Measurements from ENCODE around the gene SPRN.
"Not testable (repeated sequence)": the region's sequence is repeated elsewhere in the genome, so short reads cannot be mapped to it uniquely, and the experiment has no call there.

Gene SPRN

DNA sequence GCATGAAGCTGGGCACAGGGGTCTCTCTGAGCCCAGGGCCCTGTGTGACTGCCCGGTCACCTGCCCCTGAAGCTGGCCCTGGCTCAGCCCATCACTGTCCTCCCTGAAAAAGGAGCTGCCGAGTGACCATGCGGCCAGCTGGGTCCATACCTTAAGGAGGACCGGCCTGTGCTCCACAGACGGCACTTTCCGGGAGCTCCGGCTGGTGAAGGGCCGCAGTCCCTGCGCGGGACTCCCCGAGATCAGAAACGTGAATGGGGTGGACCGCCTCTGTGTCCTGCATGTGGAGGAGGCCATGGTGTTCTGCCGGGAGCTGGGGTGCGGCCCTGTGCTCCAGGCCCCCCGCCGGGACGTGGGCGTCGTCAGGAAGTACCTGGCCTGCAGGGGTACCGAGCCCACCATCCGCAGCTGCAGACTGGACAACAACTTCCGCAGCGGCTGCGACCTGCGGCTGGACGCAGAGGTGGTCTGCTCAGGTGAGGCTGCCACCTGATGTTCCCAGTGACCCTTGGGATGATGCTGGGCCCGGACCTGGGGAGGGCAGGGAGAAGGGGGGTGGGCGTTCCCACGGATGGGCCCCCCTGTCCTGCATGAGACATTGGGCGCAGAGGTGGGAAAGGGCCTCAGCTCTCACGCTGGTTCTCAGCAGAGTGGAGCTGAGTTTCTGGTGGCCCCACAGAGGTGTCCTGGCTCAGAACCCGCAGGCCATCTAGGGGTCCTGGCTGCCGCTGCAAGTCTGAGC is 32.8 kb upstream of the SPRN start:
- no peak for DNase-seq (ENCODE audit: extremely low read depth in 1 of 2, low read depth in 1 of 2)

DNA sequence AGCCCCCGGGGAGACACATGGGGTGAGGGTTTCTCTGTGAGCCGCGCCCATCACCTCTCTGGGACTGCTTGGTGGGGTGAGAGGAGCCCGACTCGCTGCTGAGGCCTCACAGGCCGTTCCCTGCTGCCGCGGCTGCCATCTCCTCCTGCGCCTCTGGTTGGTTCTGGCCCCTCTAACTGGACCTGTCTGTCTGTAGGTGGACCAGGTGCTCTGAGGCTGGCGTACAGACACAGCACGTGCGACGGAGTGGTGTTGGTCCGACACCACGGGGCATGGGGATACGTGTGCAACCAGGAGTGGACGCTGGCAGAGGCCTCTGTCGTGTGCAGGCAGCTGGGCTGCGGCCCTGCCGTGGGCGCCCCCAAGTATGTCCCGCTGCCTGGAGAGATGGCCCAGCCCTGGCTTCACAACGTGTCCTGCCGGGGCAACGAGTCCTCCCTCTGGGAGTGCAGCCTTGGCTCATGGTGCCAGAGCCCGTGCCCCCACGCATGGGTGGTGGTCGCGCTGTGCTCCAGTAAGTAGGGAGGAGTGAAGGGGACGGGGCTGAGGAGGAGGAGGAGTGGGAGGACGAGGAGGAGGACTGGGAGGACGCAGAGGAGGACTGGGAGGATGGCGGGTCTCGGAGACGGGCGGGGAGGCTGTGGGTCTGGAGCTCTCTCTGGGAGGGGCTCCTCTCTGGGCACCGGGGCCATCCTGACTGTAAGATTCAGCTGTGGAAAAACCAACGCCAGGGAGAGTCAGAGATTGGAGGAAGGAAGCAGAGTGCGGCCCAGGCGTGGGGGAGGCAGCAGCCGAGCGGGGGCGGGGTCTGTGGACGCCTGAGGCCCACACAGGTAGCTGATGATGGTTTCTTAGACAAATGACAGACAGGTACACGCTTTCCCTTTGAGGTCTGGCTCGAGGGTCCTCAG is 31.9 kb upstream of the SPRN start:
- no peak for DNase-seq (ENCODE audit: extremely low read depth in 1 of 2, low read depth in 1 of 2)

DNA sequence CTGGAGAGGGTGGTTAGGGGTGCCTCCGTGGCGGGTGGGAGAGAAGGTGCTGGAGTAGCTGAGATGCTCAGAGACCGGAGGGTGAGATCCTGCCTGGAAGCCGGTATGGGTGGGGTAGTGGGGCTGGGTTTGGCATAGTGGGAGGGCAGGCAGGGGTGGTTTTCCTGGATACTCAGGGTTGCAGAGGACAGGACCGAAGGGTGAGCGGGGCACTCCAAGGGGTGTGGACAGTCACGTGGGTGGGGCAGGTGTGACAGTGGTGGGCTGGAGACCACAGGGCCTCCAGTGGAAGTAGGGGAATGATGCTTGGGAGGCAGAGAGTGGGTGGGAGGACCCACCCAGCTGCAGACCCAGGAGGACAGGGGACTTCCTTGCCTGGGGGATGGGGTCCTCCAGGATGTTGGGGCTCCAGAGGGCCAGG is 31.2 kb upstream of the SPRN start:
- DNase-seq (ENCODE audit: extremely low read depth in 1 of 2, low read depth in 1 of 2): no peak

- no peak for DNase-seq (ENCODE audit: extremely low read depth in 1 of 2, low read depth in 1 of 2)
Observed at GRCh38 chr10:133455196-133455595, 30.8 kb upstream of the SPRN start.

DNA sequence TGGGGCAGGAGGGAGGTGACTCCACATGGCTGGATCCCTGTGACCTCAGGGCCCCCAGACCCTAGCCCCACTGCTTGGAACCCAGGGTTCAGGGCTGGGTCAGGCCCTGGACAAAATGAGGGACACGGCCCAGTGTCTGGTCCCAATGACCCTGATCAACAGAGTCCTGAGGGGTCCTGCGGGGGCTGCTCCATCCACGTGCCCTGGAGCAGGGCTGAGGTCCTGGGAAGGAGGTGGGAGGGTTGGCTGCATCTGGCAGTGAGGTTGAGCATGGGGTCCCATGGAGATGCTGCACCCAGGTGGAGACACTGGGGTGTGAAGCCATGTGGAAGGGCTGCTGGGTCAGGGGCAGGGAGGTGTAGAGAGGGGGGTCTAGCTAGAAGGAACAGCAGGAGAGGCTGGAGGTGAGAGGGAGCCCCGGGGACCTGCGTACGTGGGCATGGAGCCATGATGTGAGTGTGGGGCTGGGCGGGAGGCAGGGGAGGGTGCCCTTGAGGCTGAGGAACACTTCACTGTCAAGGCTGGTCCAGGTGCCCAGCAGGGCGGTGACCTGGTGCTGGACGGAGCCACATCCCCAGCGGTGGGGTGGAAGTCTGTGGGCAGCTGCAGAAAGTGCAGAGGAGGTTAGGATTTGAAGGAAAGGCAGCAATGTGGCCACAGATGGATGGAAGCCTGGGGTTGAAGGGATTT is 29.9 kb upstream of the SPRN start:
- DNase-seq (ENCODE audit: extremely low read depth in 1 of 2, low read depth in 1 of 2): no peak

- no peak for DNase-seq (ENCODE audit: extremely low read depth in 1 of 2, low read depth in 1 of 2)
Observed at GRCh38 chr10:133453516-133454203, 29.2 kb upstream of the SPRN start, which contains the start of gene SCART1. Gene SCART1 (plus strand): TSS chr10:133453945. CDS start chr10:133453998, 53 bp downstream.

DNA sequence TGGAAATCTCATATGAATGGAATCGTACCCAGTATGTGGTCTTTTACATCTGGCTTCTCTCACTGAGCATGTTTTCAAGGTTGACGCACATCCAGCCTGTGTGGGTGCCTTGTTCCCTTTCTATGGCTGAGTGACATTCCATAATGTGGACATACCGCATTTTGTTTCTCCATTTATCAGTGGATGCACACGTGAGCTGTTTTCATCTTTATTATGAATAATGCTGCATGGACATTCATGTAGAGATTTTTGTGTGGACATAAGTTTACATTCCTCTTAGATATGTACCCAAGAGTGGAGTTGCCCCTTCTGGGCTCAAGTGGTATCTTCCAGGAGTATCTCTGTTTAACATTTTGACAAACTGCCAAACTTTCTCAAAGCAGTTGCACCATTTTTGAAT is 28.0 kb upstream of the SPRN start:
- DNase-seq (ENCODE audit: extremely low read depth in 1 of 2, low read depth in 1 of 2): no peak

DNA sequence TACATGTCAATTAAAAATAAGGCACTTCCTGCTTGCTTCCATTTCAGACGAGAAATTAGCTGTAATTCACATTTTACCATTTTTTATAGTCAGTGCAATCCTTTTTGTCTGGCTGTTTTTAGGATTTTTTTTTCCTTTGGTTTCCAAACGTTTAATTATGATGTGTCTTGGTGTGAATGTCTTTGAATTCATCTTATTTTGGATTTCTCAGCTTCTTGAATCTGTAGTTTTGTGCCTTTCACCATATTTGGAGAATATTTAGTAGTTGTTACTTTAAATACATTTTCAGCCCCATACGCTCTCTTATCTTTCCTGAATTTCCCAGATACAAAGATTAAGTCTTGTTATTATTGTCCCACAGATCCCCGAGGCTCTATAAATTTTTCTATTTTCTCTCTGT is 26.9 kb upstream of the SPRN start:
- DNase-seq (ENCODE audit: extremely low read depth in 1 of 2, low read depth in 1 of 2): no peak

DNA sequence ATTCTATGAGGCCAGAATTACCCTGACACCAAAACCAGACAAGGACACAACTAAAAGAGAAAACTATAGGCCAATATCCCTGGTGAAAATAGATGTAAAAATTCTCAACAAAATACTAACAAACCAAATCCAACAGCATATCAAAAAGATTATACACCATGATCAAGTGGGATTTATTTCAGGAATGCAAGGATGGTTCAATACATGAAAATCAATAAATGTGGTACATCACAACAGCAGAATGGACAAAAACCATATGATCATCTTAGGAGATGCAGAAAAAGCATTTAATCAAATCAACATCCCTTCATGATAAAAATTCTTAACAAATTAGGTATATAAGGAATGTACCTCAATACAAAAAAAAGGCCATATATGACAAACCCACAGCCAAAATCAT is 23.7 kb upstream of the SPRN start:
- DNase-seq (ENCODE audit: extremely low read depth in 1 of 2, low read depth in 1 of 2): no peak

- no peak for DNase-seq (ENCODE audit: extremely low read depth in 1 of 2, low read depth in 1 of 2)
Observed at GRCh38 chr10:133446979-133447378, 22.6 kb upstream of the SPRN start.

GRCh38 chr10:133445751-133446708 is 21.6 kb upstream of the SPRN start:
- no peak for DNase-seq (ENCODE audit: extremely low read depth in 1 of 2, low read depth in 1 of 2)

DNA sequence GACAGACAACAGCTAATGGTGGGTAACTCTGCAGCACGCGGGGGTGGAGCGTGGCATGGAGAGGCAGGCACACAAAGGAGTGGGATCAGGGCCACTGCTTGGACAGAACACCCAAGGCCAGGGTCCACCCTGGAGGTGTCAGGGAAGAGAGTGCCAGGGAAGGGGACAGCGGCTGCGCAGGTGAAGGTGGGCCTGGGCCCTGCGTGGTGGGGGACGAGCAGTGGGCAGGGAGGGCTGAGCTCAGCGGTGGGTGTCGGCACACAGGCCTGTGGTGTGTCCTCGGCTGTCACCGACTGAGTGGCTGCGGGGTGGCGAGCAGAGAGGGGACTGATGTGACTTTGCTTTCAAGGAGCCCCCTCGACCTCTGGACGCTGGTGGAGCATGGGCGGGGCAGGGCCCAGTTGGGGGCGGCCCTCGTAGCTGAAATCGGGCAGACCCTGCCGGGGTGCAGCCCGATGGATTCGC is 20.9 kb upstream of the SPRN start:
- no peak for DNase-seq (ENCODE audit: extremely low read depth in 1 of 2, low read depth in 1 of 2)

DNA sequence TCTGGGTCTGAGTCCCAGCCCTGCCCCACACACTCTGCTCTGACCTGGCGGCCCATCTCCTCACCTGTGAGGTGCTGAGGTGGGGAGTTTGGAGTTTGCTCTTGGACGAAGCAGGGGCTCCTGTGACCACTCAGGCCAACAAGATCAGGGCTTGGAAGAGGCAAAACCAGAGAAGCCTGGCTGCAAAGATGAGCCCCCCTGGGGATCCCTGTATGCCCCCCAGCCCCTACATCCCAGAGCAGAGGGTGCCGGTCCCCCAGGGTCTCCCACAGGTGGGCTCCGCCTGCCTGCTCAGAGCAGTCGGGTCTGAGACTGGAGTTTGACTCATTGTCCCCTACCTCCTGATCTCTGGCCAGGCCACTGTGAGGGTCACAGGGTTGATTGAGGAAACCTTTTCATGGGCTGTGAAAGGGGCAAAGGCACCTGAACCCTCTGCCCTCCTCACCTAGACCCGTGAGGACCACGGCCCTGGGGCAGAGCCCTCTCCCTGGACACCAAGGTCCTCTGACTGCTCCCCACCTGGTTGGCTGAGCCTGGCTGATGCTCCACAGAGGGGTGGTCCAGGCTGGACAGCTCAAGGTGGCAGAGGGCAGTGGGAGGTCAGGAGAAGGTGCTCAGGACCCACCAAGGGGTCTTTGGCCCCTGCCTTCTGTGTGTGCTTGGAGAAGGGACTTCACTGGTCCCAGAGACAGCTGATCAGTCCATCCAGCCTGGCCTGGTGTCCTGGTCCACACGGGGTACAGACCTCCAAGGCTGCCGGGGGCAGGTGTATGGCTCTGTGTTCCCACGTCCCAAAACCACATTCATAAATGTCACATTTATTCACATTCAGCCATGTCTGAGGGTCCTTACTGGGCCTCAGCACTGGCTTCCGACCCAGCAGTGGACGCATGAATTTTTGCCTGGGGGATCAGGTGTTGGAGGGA is 20.2 kb upstream of the SPRN start:
- no peak for DNase-seq (ENCODE audit: extremely low read depth in 1 of 2, low read depth in 1 of 2)

DNA sequence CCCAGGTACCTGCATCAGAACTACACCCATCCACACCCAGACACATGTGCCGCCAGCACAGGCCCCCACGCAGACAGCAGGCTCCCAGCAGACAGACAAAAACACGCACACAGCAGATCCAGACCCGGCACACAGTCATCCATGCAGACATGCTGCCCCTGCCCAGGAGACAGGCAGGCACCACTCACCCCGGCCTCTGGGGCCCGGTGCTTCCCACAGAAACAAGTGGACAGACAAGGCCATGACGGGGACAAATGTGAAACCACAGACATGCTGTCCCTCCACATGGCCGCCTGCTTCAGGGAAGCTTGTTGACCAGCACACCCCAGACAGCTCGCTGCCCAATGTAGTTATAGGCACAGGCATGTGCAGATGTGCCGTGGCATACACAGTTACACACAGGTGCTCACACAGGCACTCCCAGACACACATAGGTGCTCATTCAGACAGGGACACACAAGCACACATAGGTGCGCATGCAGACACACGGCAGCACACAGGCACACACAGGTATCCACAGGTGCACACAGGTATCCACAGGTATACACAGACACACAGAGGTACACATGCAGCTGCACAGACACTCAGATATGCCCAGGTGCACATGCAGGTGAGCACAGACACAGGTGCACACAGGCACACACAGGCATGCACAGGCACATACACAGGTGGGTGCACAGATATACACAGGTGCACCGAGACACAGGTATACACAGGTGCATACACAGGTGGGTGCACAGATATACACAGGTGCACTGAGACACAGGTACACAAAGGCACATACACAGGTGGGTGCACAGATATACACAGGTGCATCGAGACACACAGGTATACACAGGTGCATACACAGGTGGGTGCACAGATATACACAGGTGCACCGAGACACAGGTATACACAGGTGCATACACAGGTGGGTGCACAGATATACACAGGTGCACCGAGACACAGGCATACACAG is 18.8 kb upstream of the SPRN start:
- no peak for DNase-seq (ENCODE audit: extremely low read depth in 1 of 2, low read depth in 1 of 2)

GRCh38 chr10:133442191-133442966 is 18.0 kb upstream of the SPRN start:
- peak in 1 of 2 donors; percentile 32 for DNase-seq (ENCODE audit: extremely low read depth in 1 of 2, low read depth in 1 of 2)

DNA sequence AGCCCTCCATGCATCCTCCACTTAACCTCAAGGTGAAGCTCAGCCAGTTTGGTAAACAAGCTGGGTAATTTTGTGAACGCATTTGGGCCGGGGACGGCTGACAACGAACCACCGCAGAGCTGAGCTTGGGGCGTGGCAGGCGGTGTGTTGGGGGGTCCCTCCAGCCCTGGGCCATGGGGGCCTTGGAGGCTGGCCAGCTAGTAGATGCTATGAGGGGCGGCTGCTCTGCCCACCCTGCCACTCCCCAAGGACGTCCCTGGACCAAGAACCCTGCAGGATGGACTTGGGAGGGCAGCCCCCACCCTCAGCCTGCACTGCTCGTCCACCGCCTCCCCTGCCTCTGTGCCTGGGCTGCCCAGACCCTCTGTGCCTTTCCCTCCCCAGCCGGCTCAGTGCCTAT is 17.4 kb upstream of the SPRN start:
- DNase-seq (ENCODE audit: extremely low read depth in 1 of 2, low read depth in 1 of 2): no peak

DNA sequence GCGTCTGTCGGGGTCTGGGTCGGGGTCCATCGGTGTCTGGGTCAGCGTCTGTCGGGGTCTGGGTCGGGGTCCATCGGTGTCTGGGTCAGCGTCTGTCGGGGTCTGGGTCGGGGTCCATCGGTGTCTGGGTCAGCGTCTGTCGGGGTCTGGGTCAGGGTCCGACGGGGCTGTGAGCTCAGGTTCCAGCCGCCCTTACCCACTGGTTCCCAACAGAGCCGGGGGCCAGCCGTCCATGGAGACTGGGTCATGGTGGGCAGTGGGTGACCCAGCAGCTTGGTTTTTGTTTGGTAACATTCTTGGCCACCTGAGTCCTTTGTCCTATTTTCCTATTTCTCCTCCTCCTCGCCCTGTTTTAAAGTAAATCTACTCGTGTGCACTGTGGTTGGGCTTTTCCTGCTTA is 16.9 kb upstream of the SPRN start:
- DNase-seq (ENCODE audit: extremely low read depth in 1 of 2, low read depth in 1 of 2): not testable (repeated sequence)

All from stimulated activated CD8-positive, alpha-beta memory T cell treated with anti-CD3 and anti-CD28 coated beads, Interleukin-7, amount 100 ng/mL, for 48 hours (primary cell).